OCI-LY1 (cell line): ENCODE data around the gene NATD1.

ENCODE experiments used
- H2AFZ ChIP-seq: fragments of 200-600 bp; sonication (generic), shearing (Covaris generic); 2 replicates; pipeline ENCODE4 v1.6.0; 2014; ENCODE audit warnings: antibody characterized with exemption, mild to moderate bottlenecking, low read length
- H3F3A ChIP-seq: fragments of 200-600 bp; sonication (generic), shearing (Covaris generic); 2 replicates; pipeline ENCODE4 v1.6.0; 2014; ENCODE audit warnings: mild to moderate bottlenecking, antibody characterized with exemption, low read length, moderate library complexity; ENCODE audit not compliant: insufficient read depth
- H3K27ac ChIP-seq: fragments of 200-600 bp; sonication (generic); 2 replicates; pipeline ENCODE4 v1.5.1; 2014; ENCODE audit warnings: low read length, mixed run types, mild to moderate bottlenecking, low read depth; ENCODE audit not compliant: poor library complexity, severe bottlenecking
- H3K27me3 ChIP-seq: fragments of 200-600 bp; sonication (generic); 2 replicates; pipeline ENCODE4 v1.6.0; 2014; ENCODE audit warnings: antibody characterized with exemption, mild to moderate bottlenecking, low read length, moderate library complexity; ENCODE audit not compliant: insufficient read depth
- H3K36me3 ChIP-seq: fragments of 200-600 bp; sonication (generic); 2 replicates; pipeline ENCODE4 v1.6.1; 2014; ENCODE audit warnings: mild to moderate bottlenecking, antibody characterized with exemption, low read length, moderate library complexity, mixed read lengths; ENCODE audit not compliant: insufficient read depth
- H3K4me1 ChIP-seq: fragments of 200-600 bp; sonication (generic); 2 replicates; pipeline ENCODE4 v1.5.1; 2014; ENCODE audit warnings: mild to moderate bottlenecking, low read length, moderate library complexity; ENCODE audit not compliant: insufficient read depth, severe bottlenecking
- H3K4me2 ChIP-seq: fragments of 200-600 bp; sonication (generic), shearing (Covaris generic); 2 replicates; pipeline ENCODE4 v1.6.1; 2014; ENCODE audit warnings: low read length
- H3K4me3 ChIP-seq: fragments of 200-600 bp; sonication (generic); 2 replicates; pipeline ENCODE4 v1.5.1; 2014; ENCODE audit warnings: low read length, low read depth, mild to moderate bottlenecking, mixed read lengths; ENCODE audit not compliant: poor library complexity, severe bottlenecking
- H3K79me2 ChIP-seq: fragments of 200-600 bp; shearing (Covaris generic); 2 replicates; pipeline ENCODE4 v1.6.1; 2016; ENCODE audit warnings: mixed run types, low read length, mixed read lengths; ENCODE audit not compliant: insufficient read depth
- H3K9ac ChIP-seq: fragments of 200-600 bp; sonication (generic), shearing (Covaris generic); 2 replicates; pipeline ENCODE4 v1.6.1; 2014; ENCODE audit warnings: mild to moderate bottlenecking, low read length, mixed read lengths
- H3K9me2 ChIP-seq: fragments of 200-600 bp; sonication (generic), shearing (Covaris generic); 2 replicates; pipeline ENCODE4 v1.6.1; 2014; ENCODE audit warnings: low read depth, mild to moderate bottlenecking, low read length, mixed read lengths
- H3K9me3 ChIP-seq: fragments of 200-600 bp; shearing (Covaris generic); 2 replicates; pipeline ENCODE4 v1.6.1; 2014; ENCODE audit warnings: low read length, mixed read lengths
- H4K20me1 ChIP-seq: fragments of 200-600 bp; sonication (generic), shearing (Covaris generic); 2 replicates; pipeline ENCODE4 v1.6.0; 2016; ENCODE audit warnings: mild to moderate bottlenecking, low read length; ENCODE audit not compliant: insufficient read depth
- CTCF ChIP-seq: fragments of 200-600 bp; sonication (generic), shearing (Covaris generic); IDR thresholded peaks from 2 replicates; pipeline ENCODE4 v1.5.1; 2017; ENCODE audit warnings: mild to moderate bottlenecking, antibody characterized with exemption, low read length, moderate library complexity, mixed read lengths
- EZH2 ChIP-seq: fragments of 200-600 bp; sonication (generic), shearing (Covaris generic); IDR thresholded peaks from 2 replicates; pipeline ENCODE4 v1.8.0; 2017; ENCODE audit warnings: borderline replicate concordance, mixed run types, mild to moderate bottlenecking, antibody characterized with exemption, low read length, moderate library complexity, mixed read lengths

NATD1 gene

GRCh38 chr17:21233581-21234347 lies 19.4 kb downstream of the NATD1 start:
- H3K36me3 ChIP-seq: no peaks in the 10 kb centered on the region
- no peaks in the 10 kb centered on the region for H4K20me1 ChIP-seq
- H3K9me3 ChIP-seq: no peaks in the 10 kb centered on the region
- no peaks in the 10 kb centered on the region for H3K9me2 ChIP-seq
- no peaks in the 10 kb centered on the region for H3F3A ChIP-seq
- no peak overlapping the region for H2AFZ ChIP-seq
- no peak overlapping the region for H3K4me2 ChIP-seq
- TF ChIP-seq CTCF (no peak), EZH2 (no peak)
- no peak overlapping the region for H3K27ac ChIP-seq
- H3K4me1 ChIP-seq: no peaks in the 10 kb centered on the region
- no peak overlapping the region for H3K9ac ChIP-seq
- no peak overlapping the region for H3K4me3 ChIP-seq
- no peaks in the 10 kb centered on the region for H3K79me2 ChIP-seq
- no peaks in the 10 kb centered on the region for H3K27me3 ChIP-seq

- H3K9me3 ChIP-seq: no peaks in the 10 kb centered on the region
- H3K27ac ChIP-seq: no peak overlapping the region
- H3F3A ChIP-seq: no peaks in the 10 kb centered on the region
- no peak overlapping the region for H3K4me3 ChIP-seq
- H3K4me2 ChIP-seq: no peak overlapping the region
- no peaks in the 10 kb centered on the region for H3K4me1 ChIP-seq
- H4K20me1 ChIP-seq: no peaks in the 10 kb centered on the region
- no peaks in the 10 kb centered on the region for H3K9me2 ChIP-seq
- no peak overlapping the region for H2AFZ ChIP-seq
- no peaks in the 10 kb centered on the region for H3K79me2 ChIP-seq
- H3K27me3 ChIP-seq: no peaks in the 10 kb centered on the region
- TF ChIP-seq CTCF (no peak), EZH2 (no peak)
- no peak overlapping the region for H3K9ac ChIP-seq
- H3K36me3 ChIP-seq: no peaks in the 10 kb centered on the region
Observed at GRCh38 chr17:21232033-21232749, 21.0 kb downstream of the NATD1 start.

- Histone ChIP-seq H2AFZ (no peak overlapping the region), H3K4me2 (no peak overlapping the region), H3K4me1 (no peaks in the 10 kb centered on the region), H3K9me3 (no peaks in the 10 kb centered on the region), H3K9me2 (no peaks in the 10 kb centered on the region), H3K4me3 (no peak overlapping the region), H3K36me3 (no peaks in the 10 kb centered on the region), H3K27me3 (no peaks in the 10 kb centered on the region), H4K20me1 (no peaks in the 10 kb centered on the region), H3K27ac (no peak overlapping the region), H3K9ac (no peak overlapping the region), H3F3A (no peaks in the 10 kb centered on the region), H3K79me2 (no peaks in the 10 kb centered on the region)
- TF ChIP-seq CTCF (no peak), EZH2 (no peak)
Observed at GRCh38 chr17:21231533-21231932, 21.7 kb downstream of the NATD1 start.
